Lower lobe of right lung (tissue), 2 donors: ENCODE measurements around the gene EPS8L2. TPM values are rescaled to one million over a fixed set of nuclear protein-coding genes. Genes with fewer than 3 reads are reported as not detected.

Source experiments
- ATAC-seq, 2 donors: fragments of 200-7000 bp; cut with Tn5 transposase; one replicate each; pipeline ENCODE4 v1.9.1; 2020 to 2022; ENCODE audit warnings: mild to moderate bottlenecking in 2 of 2, moderate library complexity in 2 of 2
- DNase-seq: peaks from one replicate; pipeline ENCODE4 v3.0.0-alpha.2; 2020
- H3K27ac ChIP-seq: fragments of 200-600 bp; one replicate; pipeline ENCODE4 v1.8.0; 2022
- H3K27me3 ChIP-seq: fragments of 200-600 bp; one replicate; pipeline ENCODE4 v1.8.0; 2022; ENCODE audit warnings: low read depth
- H3K36me3 ChIP-seq: fragments of 200-600 bp; one replicate; pipeline ENCODE4 v1.8.0; 2022; ENCODE audit warnings: mild to moderate bottlenecking
- H3K4me1 ChIP-seq: fragments of 200-600 bp; one replicate; pipeline ENCODE4 v1.8.0; 2022
- H3K4me3 ChIP-seq: fragments of 200-600 bp; one replicate; pipeline ENCODE4 v1.8.0; 2022; ENCODE audit warnings: mild to moderate bottlenecking
- H3K9me3 ChIP-seq: fragments of 200-600 bp; one replicate; pipeline ENCODE4 v1.8.0; 2022
- intact Hi-C: fragments of 100-400 bp; cut with DNase I; formaldehyde crosslinking; loops from one replicate; pipeline ENCODE4 v1.11.0; 2022
- total RNA-seq: library from RNA; stranded (reverse); fragmentation: NEBNext Ultra II Directional; extraction: Animal tissue kit (Norgen Biotek cat#: 25700); gene quantifications from one replicate; pipeline ENCODE4 v1.2.1, GENCODE V29; 2021
- TF ChIP-seq, protein P1 (sequence below): fragments of 200-600 bp; IDR thresholded peaks from one replicate; pipeline ENCODE4 v1.8.0; 2022; ENCODE audit warnings: antibody characterized with exemption, mild to moderate bottlenecking
- donor health status: DM: no; HTN: yes; CAD: no; lungs with severe emphysema.

Gene EPS8L2
- total RNA-seq, 1 donor from 2014 or later, result 156 TPM

DNA sequence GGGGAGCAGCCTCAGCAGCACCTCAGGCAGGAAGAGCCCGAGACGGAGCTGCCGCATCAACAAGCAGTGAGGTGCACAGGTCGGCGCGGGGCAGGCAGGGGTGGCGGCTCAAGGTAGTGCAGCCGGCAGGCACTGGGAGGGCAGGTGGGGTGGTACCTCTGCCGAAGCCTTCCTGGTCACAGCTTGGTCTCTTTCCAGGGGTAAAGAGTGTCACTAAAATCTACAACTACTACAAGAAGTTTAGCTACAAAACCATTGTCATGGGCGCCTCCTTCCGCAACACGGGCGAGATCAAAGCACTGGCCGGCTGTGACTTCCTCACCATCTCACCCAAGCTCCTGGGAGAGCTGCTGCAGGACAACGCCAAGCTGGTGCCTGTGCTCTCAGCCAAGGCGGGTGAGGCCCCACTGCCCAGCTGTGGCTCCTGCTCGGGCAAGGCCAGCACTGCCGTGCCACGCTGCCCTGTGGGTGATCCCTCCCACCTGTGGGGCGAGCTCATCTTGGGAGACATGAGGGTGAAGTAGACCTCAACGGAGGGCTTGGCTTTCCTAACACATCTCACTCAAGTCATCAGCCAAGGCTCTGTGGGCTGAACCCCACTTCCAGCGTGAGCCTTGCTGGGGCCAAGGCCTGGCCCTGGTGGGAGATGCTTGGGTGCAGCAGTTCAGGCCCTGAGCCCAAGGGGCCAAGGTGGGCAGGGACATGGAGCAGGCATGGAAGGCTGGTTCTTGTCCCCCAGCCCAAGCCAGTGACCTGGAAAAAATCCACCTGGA is 57.7 kb downstream of the EPS8L2 start:
- H3K9me3 ChIP-seq, result no peaks in the 10 kb centered on the region
- H3K4me3 ChIP-seq, result no peak overlapping the region
- peaks cover 6% of the 10 kb centered on the region for H3K4me1 ChIP-seq
- DNase-seq, result no peak
- TF ChIP-seq, protein P1, sequence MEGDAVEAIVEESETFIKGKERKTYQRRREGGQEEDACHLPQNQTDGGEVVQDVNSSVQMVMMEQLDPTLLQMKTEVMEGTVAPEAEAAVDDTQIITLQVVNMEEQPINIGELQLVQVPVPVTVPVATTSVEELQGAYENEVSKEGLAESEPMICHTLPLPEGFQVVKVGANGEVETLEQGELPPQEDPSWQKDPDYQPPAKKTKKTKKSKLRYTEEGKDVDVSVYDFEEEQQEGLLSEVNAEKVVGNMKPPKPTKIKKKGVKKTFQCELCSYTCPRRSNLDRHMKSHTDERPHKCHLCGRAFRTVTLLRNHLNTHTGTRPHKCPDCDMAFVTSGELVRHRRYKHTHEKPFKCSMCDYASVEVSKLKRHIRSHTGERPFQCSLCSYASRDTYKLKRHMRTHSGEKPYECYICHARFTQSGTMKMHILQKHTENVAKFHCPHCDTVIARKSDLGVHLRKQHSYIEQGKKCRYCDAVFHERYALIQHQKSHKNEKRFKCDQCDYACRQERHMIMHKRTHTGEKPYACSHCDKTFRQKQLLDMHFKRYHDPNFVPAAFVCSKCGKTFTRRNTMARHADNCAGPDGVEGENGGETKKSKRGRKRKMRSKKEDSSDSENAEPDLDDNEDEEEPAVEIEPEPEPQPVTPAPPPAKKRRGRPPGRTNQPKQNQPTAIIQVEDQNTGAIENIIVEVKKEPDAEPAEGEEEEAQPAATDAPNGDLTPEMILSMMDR, result no peak
- ATAC-seq, result peak in 1 of 2 donors; percentile 1
- no peak overlapping the region for H3K27ac ChIP-seq
- intact Hi-C loops, result no loop called here
- H3K27me3 ChIP-seq, result no peaks in the 10 kb centered on the region
- peaks cover 83% of the 10 kb centered on the region for H3K36me3 ChIP-seq

DNA sequence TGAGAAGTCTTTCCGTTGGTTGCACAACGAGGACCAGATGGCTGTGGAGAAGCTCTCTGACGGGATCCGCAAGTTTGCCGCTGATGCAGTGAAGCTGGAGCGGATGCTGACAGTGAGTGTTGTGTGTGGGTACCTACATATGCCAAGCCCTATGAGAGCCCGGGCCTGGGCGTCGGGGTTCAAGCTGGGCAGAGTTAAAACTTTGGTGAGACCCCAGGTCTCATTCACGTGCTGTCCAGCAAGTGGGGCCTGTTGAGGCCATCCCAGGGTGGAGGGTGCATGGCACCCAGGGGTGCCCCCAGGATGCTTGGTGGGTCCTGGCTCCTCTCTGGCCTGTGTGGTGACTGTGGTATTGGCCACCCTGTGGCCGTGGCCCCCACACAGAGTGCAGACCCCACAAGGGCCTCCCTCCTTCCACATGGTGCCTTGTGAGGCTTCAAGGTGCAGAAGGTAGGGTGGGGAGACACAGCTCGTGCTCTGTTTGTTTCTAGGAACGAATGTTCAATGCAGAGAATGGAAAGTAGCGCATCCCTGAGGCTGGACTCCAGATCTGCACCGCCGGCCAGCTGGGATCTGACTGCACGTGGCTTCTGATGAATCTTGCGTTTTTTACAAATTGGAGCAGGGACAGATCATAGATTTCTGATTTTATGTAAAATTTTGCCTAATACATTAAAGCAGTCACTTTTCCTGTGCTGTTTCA is 58.4 kb downstream of the EPS8L2 start:
- Histone ChIP-seq H3K27me3 (no peaks in the 10 kb centered on the region), H3K9me3 (no peaks in the 10 kb centered on the region), H3K4me3 (no peak overlapping the region), H3K4me1 (peaks cover 6% of the 10 kb centered on the region), H3K27ac (no peak overlapping the region), H3K36me3 (peaks cover 75% of the 10 kb centered on the region)
- intact Hi-C loops, result no loop called here
- TF ChIP-seq, protein P1, result no peak
- no peak for ATAC-seq
- no peak for DNase-seq

DNA sequence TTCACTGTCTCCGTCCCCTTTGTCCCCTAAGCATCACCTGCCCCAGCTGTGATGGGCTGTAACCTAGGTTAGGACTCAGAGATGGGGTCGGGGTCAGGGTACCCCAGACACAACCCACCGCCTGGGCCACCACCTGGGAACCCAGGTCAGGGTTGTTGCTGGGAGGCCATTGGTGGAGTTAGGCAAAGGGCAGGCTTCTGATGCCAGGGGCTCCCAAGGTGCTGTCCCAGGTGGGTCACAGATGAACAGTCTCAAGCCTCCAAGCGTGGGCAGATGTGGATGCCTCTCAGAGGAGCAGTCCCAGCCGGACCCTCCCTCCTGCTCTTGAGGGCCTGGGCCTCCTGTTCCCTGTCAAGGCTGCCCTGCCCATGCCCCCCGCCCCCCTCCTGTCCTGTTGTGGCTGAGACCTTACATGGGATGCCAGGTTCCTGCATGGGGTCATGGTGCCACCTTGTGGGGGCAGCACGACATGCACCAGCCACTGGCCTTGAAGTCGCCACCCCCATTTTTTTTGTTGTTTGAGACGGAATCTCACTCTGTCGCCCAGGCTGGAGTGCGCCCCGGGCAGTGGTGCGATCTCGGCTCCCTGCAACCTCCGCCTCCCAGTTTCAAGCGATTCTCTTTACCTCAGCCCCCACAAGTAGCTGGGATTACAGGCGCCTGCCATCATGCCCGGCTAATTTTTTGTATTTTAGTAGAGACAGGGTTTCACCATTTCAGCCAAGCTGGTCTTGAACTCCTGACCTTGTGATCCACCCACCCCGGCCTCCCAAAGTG is 59.2 kb downstream of the EPS8L2 start:
- no peak overlapping the region for H3K27ac ChIP-seq
- H3K9me3 ChIP-seq, result no peaks in the 10 kb centered on the region

DNA sequence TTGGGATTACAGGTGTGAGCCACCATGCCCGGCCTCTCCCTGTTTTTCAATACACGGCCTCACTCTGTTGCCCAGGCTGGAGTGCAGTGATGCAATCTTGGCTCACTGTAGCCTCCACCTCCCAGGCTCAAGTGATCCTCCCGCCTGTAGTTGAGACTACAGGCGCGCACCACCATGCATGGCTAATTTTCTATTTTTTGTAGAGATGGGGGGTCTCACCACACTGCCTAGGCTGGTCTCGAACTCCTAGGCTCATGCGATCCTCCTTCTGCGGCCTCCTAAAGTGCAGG is 59.7 kb downstream of the EPS8L2 start:
- no peak overlapping the region for H3K27ac ChIP-seq
- TF ChIP-seq, protein P1, result no peak
- DNase-seq (no peak), ATAC-seq (no peak)
- H3K36me3 ChIP-seq, result peaks cover 72% of the 10 kb centered on the region
- H3K9me3 ChIP-seq, result no peaks in the 10 kb centered on the region
- peaks cover 6% of the 10 kb centered on the region for H3K4me1 ChIP-seq
- H3K4me3 ChIP-seq, result no peak overlapping the region
- no peaks in the 10 kb centered on the region for H3K27me3 ChIP-seq
- intact Hi-C loops, result no loop called here

More for the DNA sequence above, 59.2 kb downstream of the EPS8L2 start:
- TF ChIP-seq, protein P1, result peak; percentile 60
- Histone ChIP-seq H3K27me3 (no peaks in the 10 kb centered on the region), H3K4me3 (no peak overlapping the region), H3K36me3 (peaks cover 72% of the 10 kb centered on the region), H3K4me1 (peaks cover 6% of the 10 kb centered on the region)
- ATAC-seq (peak; percentile 43 to 62), DNase-seq (peak; percentile 77)
- intact Hi-C loops, result no loop called here

DNA sequence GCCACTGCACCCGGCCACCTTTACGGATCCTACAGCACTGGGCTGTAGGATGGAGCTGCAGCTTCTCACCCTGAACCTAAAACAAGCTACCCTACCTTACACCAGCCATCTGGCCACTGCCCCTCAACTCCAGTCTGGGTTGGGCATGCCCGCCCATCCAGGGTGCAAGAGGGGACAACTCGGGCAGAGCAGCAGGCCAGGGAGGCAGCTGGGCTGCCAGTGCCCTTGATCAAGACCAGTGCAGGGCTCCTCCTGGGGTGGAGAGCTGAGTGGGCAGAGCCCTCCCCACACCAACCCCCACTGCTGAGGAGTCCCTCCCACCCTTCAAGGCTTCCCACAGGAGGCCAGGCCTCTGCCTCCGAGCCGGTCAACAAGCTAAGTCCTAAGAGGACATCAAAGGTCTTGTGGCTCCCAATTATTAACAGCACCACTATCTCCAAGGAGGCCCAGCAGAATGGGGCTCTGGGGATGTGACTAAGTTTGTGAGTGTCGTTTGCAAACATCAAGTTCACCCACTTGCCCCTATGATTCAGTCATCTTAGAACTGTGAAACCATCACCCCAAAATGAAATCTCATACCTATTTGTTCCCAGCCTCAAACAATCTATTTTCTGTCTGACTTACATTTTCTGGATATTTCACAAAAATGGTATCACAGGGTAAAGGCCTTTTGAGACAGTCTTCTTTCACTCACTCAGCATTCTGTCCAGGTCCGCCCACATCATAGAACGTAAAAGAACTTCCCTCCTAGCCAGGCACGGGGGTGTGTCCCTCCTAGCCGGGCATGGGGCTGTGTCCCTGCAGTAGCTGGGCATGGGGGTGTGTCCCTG is 60.3 kb downstream of the EPS8L2 start:
- Histone ChIP-seq H3K27ac (no peak overlapping the region), H3K27me3 (no peaks in the 10 kb centered on the region), H3K36me3 (peaks cover 72% of the 10 kb centered on the region), H3K9me3 (no peaks in the 10 kb centered on the region), H3K4me3 (no peak overlapping the region), H3K4me1 (peaks cover 6% of the 10 kb centered on the region)
- intact Hi-C loops, result no loop called here
- ATAC-seq (no peak), DNase-seq (no peak)
- TF ChIP-seq, protein P1, result no peak
